ENCODE results near the gene IL26. TPM values are rescaled to one million over a fixed set of nuclear protein-coding genes. Genes with fewer than 3 reads are reported as not detected.

IL26 gene
- total RNA-seq, 1 donor from 2014 or later: not detected

DNA sequence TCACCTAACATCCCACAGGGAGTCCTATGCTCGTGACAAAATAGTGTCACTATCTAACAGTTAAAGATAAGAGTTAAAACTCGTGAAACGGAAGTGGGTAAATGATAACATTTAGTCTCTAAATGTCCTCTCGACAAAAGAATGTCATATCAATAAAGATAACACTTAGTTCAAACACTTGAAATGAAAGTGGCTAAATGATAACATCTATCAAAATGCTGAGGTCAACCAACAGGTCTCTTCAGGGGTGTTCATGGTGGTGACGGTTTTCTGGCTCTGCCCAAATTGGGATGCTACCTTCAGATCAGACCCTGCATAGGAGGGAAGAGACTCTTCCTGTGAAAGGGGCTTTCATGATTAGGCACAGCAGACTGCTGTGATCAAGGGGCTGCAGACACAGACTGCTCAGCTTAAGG, 22.1 kb downstream of the IL26 start:
- TF ChIP-seq, protein P1, sequence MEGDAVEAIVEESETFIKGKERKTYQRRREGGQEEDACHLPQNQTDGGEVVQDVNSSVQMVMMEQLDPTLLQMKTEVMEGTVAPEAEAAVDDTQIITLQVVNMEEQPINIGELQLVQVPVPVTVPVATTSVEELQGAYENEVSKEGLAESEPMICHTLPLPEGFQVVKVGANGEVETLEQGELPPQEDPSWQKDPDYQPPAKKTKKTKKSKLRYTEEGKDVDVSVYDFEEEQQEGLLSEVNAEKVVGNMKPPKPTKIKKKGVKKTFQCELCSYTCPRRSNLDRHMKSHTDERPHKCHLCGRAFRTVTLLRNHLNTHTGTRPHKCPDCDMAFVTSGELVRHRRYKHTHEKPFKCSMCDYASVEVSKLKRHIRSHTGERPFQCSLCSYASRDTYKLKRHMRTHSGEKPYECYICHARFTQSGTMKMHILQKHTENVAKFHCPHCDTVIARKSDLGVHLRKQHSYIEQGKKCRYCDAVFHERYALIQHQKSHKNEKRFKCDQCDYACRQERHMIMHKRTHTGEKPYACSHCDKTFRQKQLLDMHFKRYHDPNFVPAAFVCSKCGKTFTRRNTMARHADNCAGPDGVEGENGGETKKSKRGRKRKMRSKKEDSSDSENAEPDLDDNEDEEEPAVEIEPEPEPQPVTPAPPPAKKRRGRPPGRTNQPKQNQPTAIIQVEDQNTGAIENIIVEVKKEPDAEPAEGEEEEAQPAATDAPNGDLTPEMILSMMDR (conservative IDR thresholded peaks at IDR 0.05): no peak
- Mint-ChIP-seq H3K27ac (ENCODE audit: unreplicated experiment) (no peak overlapping the region), H3K36me3 (ENCODE audit: low read depth) (no peaks in the 10 kb centered on the region), H3K4me3 (no peak overlapping the region), H3K27me3 (ENCODE audit: low read depth) (no peaks in the 10 kb centered on the region), H3K4me1 (peaks cover 4% of the 10 kb centered on the region), H3K9me3 (no peaks in the 10 kb centered on the region)
- no peak for DNase-seq (ENCODE audit: low read depth, low spot score)

DNA sequence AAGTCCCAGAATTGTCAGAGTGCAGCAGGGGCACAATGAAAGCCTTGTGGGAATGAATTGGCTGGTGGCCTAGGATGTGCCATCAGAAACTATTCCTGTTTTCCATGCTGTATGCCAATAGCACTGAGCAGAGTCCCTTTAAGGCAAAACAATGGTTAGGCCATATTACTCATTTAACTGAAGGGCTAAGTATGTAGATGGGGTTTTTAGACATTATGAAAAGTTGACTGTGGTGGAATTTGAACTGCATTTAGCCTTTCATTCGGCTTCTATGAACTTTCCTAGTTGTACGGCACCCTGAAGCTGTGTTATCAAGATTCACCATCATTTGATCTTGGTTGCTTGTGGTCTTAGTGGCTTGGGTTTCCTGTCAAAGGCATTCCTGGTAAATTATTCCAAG, 24.8 kb downstream of the IL26 start:
- H3K9me3 Mint-ChIP-seq: no peaks in the 10 kb centered on the region
- H3K27ac Mint-ChIP-seq (ENCODE audit: unreplicated experiment): no peak overlapping the region
- H3K27me3 Mint-ChIP-seq (ENCODE audit: low read depth): no peaks in the 10 kb centered on the region
- H3K4me3 Mint-ChIP-seq: no peak overlapping the region
- DNase-seq (ENCODE audit: low read depth, low spot score): no peak
- H3K4me1 Mint-ChIP-seq: peaks cover 4% of the 10 kb centered on the region
- TF ChIP-seq, protein P1 (conservative IDR thresholded peaks at IDR 0.05): no peak
- H3K36me3 Mint-ChIP-seq (ENCODE audit: low read depth): no peaks in the 10 kb centered on the region

DNA sequence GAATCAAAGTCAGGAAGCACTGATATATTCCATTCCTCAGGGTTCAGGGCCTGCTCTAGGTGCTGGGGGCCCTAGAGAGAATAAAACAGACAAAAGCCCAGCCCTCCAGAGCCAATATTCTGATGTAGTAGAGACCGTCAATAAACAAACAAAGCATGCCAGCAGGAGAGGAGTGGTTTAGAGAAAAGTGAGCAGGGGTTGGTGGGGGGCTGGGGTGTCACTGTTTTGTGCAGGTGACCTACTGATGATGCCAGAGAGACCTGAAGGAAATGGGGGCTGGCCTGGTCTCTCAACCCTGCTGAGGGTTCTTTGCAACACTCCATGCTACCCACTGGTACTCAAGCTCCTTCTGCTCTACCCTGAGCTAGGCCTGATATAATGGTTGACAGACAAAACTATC, 26.5 kb downstream of the IL26 start:
- Mint-ChIP-seq H3K4me3 (no peak overlapping the region), H3K27ac (ENCODE audit: unreplicated experiment) (no peak overlapping the region), H3K4me1 (peaks cover 4% of the 10 kb centered on the region), H3K36me3 (ENCODE audit: low read depth) (no peaks in the 10 kb centered on the region), H3K9me3 (no peaks in the 10 kb centered on the region), H3K27me3 (ENCODE audit: low read depth) (no peaks in the 10 kb centered on the region)
- TF ChIP-seq, protein P1 (conservative IDR thresholded peaks at IDR 0.05): no peak
- no peak for DNase-seq (ENCODE audit: low read depth, low spot score)

DNA sequence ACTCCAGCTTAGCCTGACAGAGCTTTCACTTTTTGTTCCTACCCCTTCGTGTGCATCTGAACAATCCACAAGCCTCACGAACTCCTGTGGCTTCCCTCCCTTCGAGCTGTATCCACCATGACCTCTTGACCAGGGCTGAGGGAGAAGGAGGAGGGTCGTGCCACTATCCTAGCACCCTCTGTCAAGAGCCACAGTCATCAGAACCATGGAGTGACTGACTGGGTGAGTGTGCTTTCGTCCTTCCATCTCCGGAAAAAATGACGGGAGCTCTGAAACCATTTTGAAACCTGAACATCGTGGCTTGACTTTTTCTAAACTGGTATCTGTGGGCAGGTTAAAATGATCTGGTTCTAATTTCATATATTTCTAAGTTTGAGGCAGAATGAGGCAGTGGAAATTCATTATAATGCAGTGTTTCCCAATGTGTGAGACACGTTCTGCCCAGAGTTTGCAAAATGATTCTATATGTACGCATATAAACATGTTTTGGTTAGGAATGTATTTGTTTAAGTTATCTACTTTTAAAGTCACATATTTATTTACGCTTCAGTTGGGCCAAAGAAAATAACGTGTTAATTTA, 27.0 kb downstream of the IL26 start:
- TF ChIP-seq, protein P1 (conservative IDR thresholded peaks at IDR 0.05): no peak
- H3K4me3 Mint-ChIP-seq: no peak overlapping the region
- peaks cover 4% of the 10 kb centered on the region for H3K4me1 Mint-ChIP-seq
- H3K27ac Mint-ChIP-seq (ENCODE audit: unreplicated experiment): no peak overlapping the region
- H3K27me3 Mint-ChIP-seq (ENCODE audit: low read depth): no peaks in the 10 kb centered on the region
- DNase-seq (ENCODE audit: low read depth, low spot score): no peak
- no peaks in the 10 kb centered on the region for H3K9me3 Mint-ChIP-seq
- H3K36me3 Mint-ChIP-seq (ENCODE audit: low read depth): no peaks in the 10 kb centered on the region

DNA sequence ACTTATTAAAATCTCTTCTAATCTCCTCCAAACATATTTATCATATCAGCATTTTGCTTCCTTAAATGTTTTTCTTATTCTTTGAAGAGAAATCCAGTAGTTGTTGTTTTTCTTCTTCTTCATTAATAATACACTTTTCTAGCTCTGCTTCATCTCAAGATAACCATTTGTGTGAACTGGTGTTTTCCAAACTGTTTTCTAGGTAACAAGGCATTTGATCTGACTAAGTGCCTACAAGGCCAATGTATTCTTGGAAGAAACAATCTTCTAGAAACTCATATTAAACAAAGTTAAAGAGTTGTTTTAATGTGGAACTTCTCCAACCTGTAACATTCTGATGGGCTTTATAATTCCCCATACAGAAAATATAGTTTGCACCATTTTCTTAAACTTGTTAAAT, 35.3 kb downstream of the IL26 start:
- Mint-ChIP-seq H3K27ac (ENCODE audit: unreplicated experiment) (no peak overlapping the region), H3K4me1 (no peaks in the 10 kb centered on the region), H3K4me3 (no peak overlapping the region), H3K27me3 (ENCODE audit: low read depth) (no peaks in the 10 kb centered on the region), H3K9me3 (peaks cover 4% of the 10 kb centered on the region), H3K36me3 (ENCODE audit: low read depth) (no peaks in the 10 kb centered on the region)
- DNase-seq (ENCODE audit: low read depth, low spot score): no peak
- TF ChIP-seq, protein P1 (conservative IDR thresholded peaks at IDR 0.05): no peak
